Activated T-helper 17 cell treated with anti-CD3 and anti-CD28 coated beads, Interleukin-2, amount 50 U/mL, for 72 hours (primary cell): ENCODE results near the gene PRKD2. TPM values are rescaled to one million over a fixed set of nuclear protein-coding genes. Genes with fewer than 3 reads are reported as not detected.
"Not testable (repeated sequence)": the region's sequence is repeated elsewhere in the genome, so short reads cannot be mapped to it uniquely, and the experiment has no call there.

Experiments
- ATAC-seq: fragments of 150-1000 bp; cut with Tn5 transposase; replicated peaks from 2 replicates; pipeline ENCODE4 v1.10.0; 2021; ENCODE audit warnings: mild to moderate bottlenecking, moderate library complexity
- H3K27ac Mint-ChIP-seq: one replicate; pipeline ENCODE4 v1.8.0; 2022; ENCODE audit warnings: mixed read lengths
- H3K27me3 Mint-ChIP-seq: one replicate; pipeline ENCODE4 v1.8.0; 2022; ENCODE audit warnings: mixed read lengths
- H3K36me3 Mint-ChIP-seq: one replicate; pipeline ENCODE4 v1.8.0; 2022; ENCODE audit warnings: low read depth, mild to moderate bottlenecking, mixed read lengths
- H3K4me1 Mint-ChIP-seq: one replicate; pipeline ENCODE4 v1.8.0; 2022; ENCODE audit warnings: mixed read lengths
- H3K4me3 Mint-ChIP-seq: one replicate; pipeline ENCODE4 v1.8.0; 2022; ENCODE audit warnings: mild to moderate bottlenecking, mixed read lengths
- H3K9me3 Mint-ChIP-seq: one replicate; pipeline ENCODE4 v1.8.0; 2022; ENCODE audit warnings: mixed read lengths
- total RNA-seq, 2 donors: library from RNA; stranded (reverse); gene quantifications; one replicate each; pipeline ENCODE4 v1.2.3, GENCODE V29; 2022

Gene PRKD2
- total RNA-seq: 100 to 1,000 TPM in 1 of 2 donors, 10 to 100 TPM in 1; 75.0 to 103 TPM

DNA sequence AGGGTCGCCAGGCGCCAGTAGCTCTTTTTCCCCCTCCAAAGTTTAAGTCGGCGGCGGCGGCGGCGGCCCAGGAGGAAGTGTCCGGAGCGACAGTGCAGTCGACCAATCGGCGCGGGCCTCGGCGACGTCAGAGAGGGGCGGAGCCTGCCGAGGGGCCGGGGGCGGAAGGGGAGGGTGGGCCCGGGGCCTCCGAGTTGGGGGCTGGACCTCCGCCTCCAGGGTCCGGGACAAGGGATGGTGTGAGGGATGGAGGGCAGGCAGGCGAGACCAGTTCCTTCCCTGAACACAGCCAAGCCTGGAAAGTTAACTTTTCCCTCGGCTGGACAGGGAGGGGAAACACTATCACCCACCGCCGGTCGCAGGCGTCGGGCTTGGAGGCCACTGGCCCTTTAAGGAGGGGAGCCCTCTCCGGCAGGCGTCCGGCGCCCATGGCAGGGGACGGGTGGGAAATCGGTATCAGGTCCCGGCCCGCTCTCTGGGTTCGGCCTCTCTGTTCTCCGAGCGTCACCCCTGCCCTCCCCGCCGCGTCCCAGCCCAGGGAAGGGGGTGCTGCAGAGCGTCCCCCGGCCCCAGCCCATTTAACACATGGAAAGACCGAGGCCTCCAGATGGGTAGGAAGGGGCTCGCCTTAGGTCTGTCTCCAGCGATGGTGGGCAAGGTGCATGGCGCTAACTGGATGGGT is at the start of gene PRKD2:
Gene PRKD2 (minus strand): TSS at position 81 of the 682 bp plus-strand sequence. CDS start 744 bp downstream, outside the sequence.
- H3K4me1 Mint-ChIP-seq: peaks cover 30% of the 10 kb centered on the region
- no peaks in the 10 kb centered on the region for H3K9me3 Mint-ChIP-seq
- H3K27me3 Mint-ChIP-seq: no peaks in the 10 kb centered on the region
- peak within 1 kb of the TSS; percentile 92 for H3K4me3 Mint-ChIP-seq
- peaks cover 76% of the 10 kb centered on the region for H3K36me3 Mint-ChIP-seq
- H3K27ac Mint-ChIP-seq: peak within 1 kb of the TSS; percentile 96
- peak; percentile 79 for ATAC-seq

- no peak for ATAC-seq
- H3K27me3 Mint-ChIP-seq: no peaks in the 10 kb centered on the region
- no peak overlapping the region for H3K27ac Mint-ChIP-seq
- H3K4me3 Mint-ChIP-seq: no peak overlapping the region
- H3K9me3 Mint-ChIP-seq: no peaks in the 10 kb centered on the region
- peaks cover 6% of the 10 kb centered on the region for H3K4me1 Mint-ChIP-seq
- no peaks in the 10 kb centered on the region for H3K36me3 Mint-ChIP-seq
Observed at GRCh38 chr19:46764817-46765291, 47.9 kb upstream of the PRKD2 start.

GRCh38 chr19:46762245-46762890 is 45.5 kb upstream of the PRKD2 start:
- Mint-ChIP-seq H3K27me3 (no peaks in the 10 kb centered on the region), H3K36me3 (no peaks in the 10 kb centered on the region), H3K4me1 (peaks cover 6% of the 10 kb centered on the region), H3K4me3 (no peak overlapping the region), H3K9me3 (no peaks in the 10 kb centered on the region), H3K27ac (no peak overlapping the region)
- no peak for ATAC-seq

DNA sequence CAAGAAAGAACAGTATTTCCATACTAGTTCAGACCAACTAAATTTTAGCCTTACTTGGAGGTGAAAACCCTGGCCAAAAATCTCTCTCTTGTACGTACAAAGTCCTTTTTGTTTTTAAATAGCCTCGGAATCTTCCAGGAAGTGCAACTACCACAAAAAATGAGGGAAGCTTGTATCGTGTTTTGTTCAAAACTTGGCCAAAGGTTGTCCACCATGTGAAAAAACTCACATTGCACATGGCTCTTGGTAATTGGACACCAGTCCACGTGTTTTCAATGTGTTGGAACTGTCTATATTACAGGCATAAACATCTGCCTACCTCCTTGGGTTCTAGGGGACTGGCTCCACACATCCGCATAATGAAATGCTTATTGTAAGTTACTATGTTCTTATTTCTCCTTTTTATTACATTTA is 44.5 kb upstream of the PRKD2 start:
- peaks cover under 1% of the 10 kb centered on the region for H3K4me1 Mint-ChIP-seq
- no peak overlapping the region for H3K27ac Mint-ChIP-seq
- no peaks in the 10 kb centered on the region for H3K9me3 Mint-ChIP-seq
- no peaks in the 10 kb centered on the region for H3K36me3 Mint-ChIP-seq
- no peak overlapping the region for H3K4me3 Mint-ChIP-seq
- ATAC-seq: no peak
- no peaks in the 10 kb centered on the region for H3K27me3 Mint-ChIP-seq

GRCh38 chr19:46760897-46761296 is 44.0 kb upstream of the PRKD2 start:
- H3K27me3 Mint-ChIP-seq, H3K4me3 Mint-ChIP-seq, H3K27ac Mint-ChIP-seq, H3K9me3 Mint-ChIP-seq, H3K36me3 Mint-ChIP-seq, H3K4me1 Mint-ChIP-seq, ATAC-seq: not testable (repeated sequence)

DNA sequence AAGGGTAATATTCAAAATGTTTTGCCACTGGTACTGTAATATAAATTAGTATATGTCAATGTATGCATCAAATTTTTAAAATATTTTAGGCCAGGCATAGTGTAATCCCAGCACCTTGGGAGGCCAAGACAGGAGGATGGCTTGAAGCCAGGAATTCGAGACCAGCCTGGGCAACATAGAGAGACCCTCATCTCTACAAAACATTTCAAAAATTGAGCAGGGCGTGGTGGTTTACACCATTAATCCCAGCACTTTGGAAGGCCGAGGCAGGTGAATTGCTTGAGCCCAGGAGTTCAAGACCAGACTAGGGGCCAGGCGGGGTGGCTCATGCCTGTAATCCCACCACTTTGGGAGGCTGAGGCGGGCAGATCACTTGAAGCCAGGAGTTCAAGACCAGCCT is 43.4 kb upstream of the PRKD2 start:
- no peaks in the 10 kb centered on the region for H3K9me3 Mint-ChIP-seq
- H3K27ac Mint-ChIP-seq: no peak overlapping the region
- ATAC-seq: no peak
- H3K36me3 Mint-ChIP-seq: no peaks in the 10 kb centered on the region
- H3K4me1 Mint-ChIP-seq: no peaks in the 10 kb centered on the region
- H3K27me3 Mint-ChIP-seq: no peaks in the 10 kb centered on the region
- H3K4me3 Mint-ChIP-seq: no peak overlapping the region

GRCh38 chr19:46759817-46760333 is 43.0 kb upstream of the PRKD2 start:
- no peaks in the 10 kb centered on the region for H3K36me3 Mint-ChIP-seq
- no peaks in the 10 kb centered on the region for H3K27me3 Mint-ChIP-seq
- no peak for ATAC-seq
- no peak overlapping the region for H3K27ac Mint-ChIP-seq
- no peaks in the 10 kb centered on the region for H3K9me3 Mint-ChIP-seq
- H3K4me1 Mint-ChIP-seq: no peaks in the 10 kb centered on the region
- H3K4me3 Mint-ChIP-seq: no peak overlapping the region

GRCh38 chr19:46759206-46759605 is 42.3 kb upstream of the PRKD2 start:
- H3K27ac Mint-ChIP-seq: no peak overlapping the region
- no peak for ATAC-seq

DNA sequence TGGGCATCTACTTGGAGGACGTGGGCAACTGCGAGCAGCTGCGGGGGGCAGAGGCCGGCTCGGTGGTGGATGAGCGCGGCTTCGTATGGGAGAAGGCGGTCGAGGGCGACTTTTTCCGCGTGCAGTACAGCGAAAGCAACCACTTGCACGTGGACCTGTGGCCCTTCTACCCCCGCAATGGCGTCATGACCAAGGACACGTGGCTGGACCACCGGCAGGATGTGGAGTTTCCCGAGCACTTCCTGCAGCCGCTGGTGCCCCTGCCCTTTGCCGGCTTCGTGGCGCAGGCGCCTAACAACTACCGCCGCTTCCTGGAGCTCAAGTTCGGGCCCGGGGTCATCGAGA is 39.6 kb upstream of the PRKD2 start:
- no peak overlapping the region for H3K4me3 Mint-ChIP-seq
- H3K27me3 Mint-ChIP-seq: no peaks in the 10 kb centered on the region
- no peak for ATAC-seq
- no peak overlapping the region for H3K27ac Mint-ChIP-seq
- no peaks in the 10 kb centered on the region for H3K36me3 Mint-ChIP-seq
- H3K4me1 Mint-ChIP-seq: peaks cover 7% of the 10 kb centered on the region
- no peaks in the 10 kb centered on the region for H3K9me3 Mint-ChIP-seq

More at GRCh38 chr19:46759206-46759605, 42.3 kb upstream of the PRKD2 start:
- Mint-ChIP-seq H3K4me1 (no peaks in the 10 kb centered on the region), H3K9me3 (no peaks in the 10 kb centered on the region), H3K36me3 (no peaks in the 10 kb centered on the region), H3K4me3 (no peak overlapping the region), H3K27me3 (no peaks in the 10 kb centered on the region)

- H3K9me3 Mint-ChIP-seq: no peaks in the 10 kb centered on the region
Observed at GRCh38 chr19:46755853-46756543, 39.1 kb upstream of the PRKD2 start.

GRCh38 chr19:46755077-46755852 is 38.4 kb upstream of the PRKD2 start:
- Mint-ChIP-seq H3K9me3 (no peaks in the 10 kb centered on the region), H3K4me3 (no peak overlapping the region), H3K36me3 (no peaks in the 10 kb centered on the region), H3K27me3 (no peaks in the 10 kb centered on the region), H3K27ac (no peak overlapping the region), H3K4me1 (peaks cover 7% of the 10 kb centered on the region)
- ATAC-seq: no peak

More at GRCh38 chr19:46755853-46756543, 39.1 kb upstream of the PRKD2 start:
- Mint-ChIP-seq H3K27ac (no peak overlapping the region), H3K4me1 (peaks cover 7% of the 10 kb centered on the region), H3K36me3 (no peaks in the 10 kb centered on the region), H3K27me3 (no peaks in the 10 kb centered on the region), H3K4me3 (no peak overlapping the region)
- ATAC-seq: no peak

DNA sequence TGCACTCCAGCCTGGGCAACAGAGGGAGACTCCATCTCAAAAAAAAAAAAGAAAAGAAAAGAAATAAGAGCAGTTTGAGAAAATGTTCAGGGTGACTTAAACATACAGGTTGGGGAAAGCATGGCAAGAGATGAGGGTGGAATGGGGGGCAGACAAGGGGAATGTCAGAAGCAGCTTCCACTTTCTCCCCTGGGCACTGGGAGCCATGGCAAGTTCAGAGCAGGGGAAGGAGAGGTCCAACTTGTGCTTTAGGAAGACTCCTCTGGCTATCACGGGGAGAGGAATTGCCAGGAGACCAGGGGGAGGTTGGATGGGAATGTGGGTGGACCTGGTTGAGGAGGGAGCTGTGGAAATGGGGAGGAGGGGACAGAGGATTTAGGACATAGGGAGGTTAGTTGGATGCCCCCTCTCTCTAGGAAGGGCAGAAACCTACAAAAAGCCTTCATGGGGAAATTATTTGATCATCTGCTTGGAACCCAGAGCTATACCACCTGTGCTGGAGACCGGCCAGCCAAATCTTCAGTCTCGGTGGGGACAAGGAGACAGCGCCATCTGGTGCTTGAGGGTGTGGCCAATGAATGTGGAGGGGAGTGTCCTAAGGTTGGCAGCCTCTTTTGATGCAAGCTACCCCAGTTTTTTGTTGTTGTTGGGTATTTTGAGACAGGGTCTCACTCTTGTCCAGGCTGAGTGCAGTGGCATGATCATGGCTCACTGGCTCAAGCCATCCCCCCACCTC is 36.7 kb upstream of the PRKD2 start:
- H3K27me3 Mint-ChIP-seq: no peaks in the 10 kb centered on the region
- H3K27ac Mint-ChIP-seq: no peak overlapping the region
- peaks cover 7% of the 10 kb centered on the region for H3K4me1 Mint-ChIP-seq
- H3K4me3 Mint-ChIP-seq: no peak overlapping the region
- peak; percentile 86 for ATAC-seq
- no peaks in the 10 kb centered on the region for H3K9me3 Mint-ChIP-seq
- H3K36me3 Mint-ChIP-seq: no peaks in the 10 kb centered on the region

- no peaks in the 10 kb centered on the region for H3K9me3 Mint-ChIP-seq
- peak overlapping the region; percentile 79 for H3K4me3 Mint-ChIP-seq
- H3K27me3 Mint-ChIP-seq: no peaks in the 10 kb centered on the region
- H3K36me3 Mint-ChIP-seq: peaks cover 12% of the 10 kb centered on the region
- peak overlapping the region; percentile 90 for H3K27ac Mint-ChIP-seq
- peak; percentile 25 for ATAC-seq
- peaks cover 19% of the 10 kb centered on the region for H3K4me1 Mint-ChIP-seq
Observed at GRCh38 chr19:46748325-46749109, 31.6 kb upstream of the PRKD2 start.
